HTR-8/SVneo (cell line): ENCODE results near the gene SCYGR3.

Source experiments
- DNase-seq: peaks from one replicate; pipeline ENCODE4 v3.0.0; 2011; ENCODE audit warnings: low spot score, mixed read lengths; ENCODE audit not compliant: insufficient read length
- FAIRE-seq: peaks from 2 replicates; lab custom pipeline; 2011; peaks lifted over from hg19 to GRCh38; lab: Jason Lieb, UNC

SCYGR3 gene

GRCh38 chr2:227614740-227615139 is at the start of gene SCYGR3:
Gene SCYGR3, minus strand, starts transcription at chr2:227614840. Its CDS starts 0 bp downstream, at chr2:227614840.
- DNase-seq, result no peak
- FAIRE-seq, result no peak

- FAIRE-seq, result no peak
- DNase-seq, result no peak
Observed at GRCh38 chr2:227661827-227662226, 47.2 kb upstream of the SCYGR3 start.

GRCh38 chr2:227661025-227661649 is 46.5 kb upstream of the SCYGR3 start:
- FAIRE-seq (no peak), DNase-seq (no peak)

- no peak for FAIRE-seq
Observed at GRCh38 chr2:227657199-227657845, 42.7 kb upstream of the SCYGR3 start.

GRCh38 chr2:227655454-227655853 is 40.8 kb upstream of the SCYGR3 start:
- peak; percentile 86 for DNase-seq
- no peak for FAIRE-seq

More at GRCh38 chr2:227657199-227657845, 42.7 kb upstream of the SCYGR3 start:
- DNase-seq, result no peak

- DNase-seq (no peak), FAIRE-seq (no peak)
Observed at GRCh38 chr2:227654426-227654825, 39.8 kb upstream of the SCYGR3 start.

GRCh38 chr2:227653419-227653818 is 38.8 kb upstream of the SCYGR3 start:
- peak; percentile 13 for FAIRE-seq
- DNase-seq, result peak; percentile 6

GRCh38 chr2:227643990-227644551 is 29.4 kb upstream of the SCYGR3 start:
- FAIRE-seq, result no peak
- no peak for DNase-seq

GRCh38 chr2:227642656-227643055 is 28.0 kb upstream of the SCYGR3 start:
- FAIRE-seq, result no peak
- DNase-seq, result no peak

- DNase-seq (no peak), FAIRE-seq (no peak)
Observed at GRCh38 chr2:227634201-227634600, 19.6 kb upstream of the SCYGR3 start.

- no peak for DNase-seq
Observed at GRCh38 chr2:227632827-227633226, 18.2 kb upstream of the SCYGR3 start.

GRCh38 chr2:227630322-227630721 is 15.7 kb upstream of the SCYGR3 start:
- no peak for DNase-seq

More at GRCh38 chr2:227632827-227633226, 18.2 kb upstream of the SCYGR3 start:
- no peak for FAIRE-seq

GRCh38 chr2:227629435-227629834 is 14.8 kb upstream of the SCYGR3 start:
- DNase-seq, result no peak
- FAIRE-seq, result no peak

More at GRCh38 chr2:227630322-227630721, 15.7 kb upstream of the SCYGR3 start:
- no peak for FAIRE-seq

GRCh38 chr2:227627769-227628168 is 13.1 kb upstream of the SCYGR3 start:
- no peak for DNase-seq
- no peak for FAIRE-seq

GRCh38 chr2:227626580-227627151 is 12.0 kb upstream of the SCYGR3 start:
- FAIRE-seq (no peak), DNase-seq (no peak)

GRCh38 chr2:227625420-227625819 is 10.8 kb upstream of the SCYGR3 start:
- FAIRE-seq (no peak), DNase-seq (no peak)

GRCh38 chr2:227623226-227623625 is 8.6 kb upstream of the SCYGR3 start:
- DNase-seq (peak; percentile 20), FAIRE-seq (no peak)

- FAIRE-seq, result no peak
- DNase-seq, result no peak
Observed at GRCh38 chr2:227617316-227618230, 2.9 kb upstream of the SCYGR3 start, which contains the start of gene SCYGR4. Gene SCYGR4, plus strand, starts transcription at chr2:227617498. Its CDS starts 0 bp downstream, at chr2:227617498.

- no peak for DNase-seq
- no peak for FAIRE-seq
Observed at GRCh38 chr2:227616631-227617030, 2.0 kb upstream of the SCYGR3 start.

- no peak for DNase-seq
- FAIRE-seq, result no peak
Observed at GRCh38 chr2:227615906-227616305, 1.3 kb upstream of the SCYGR3 start.
